OCI-LY1 (cell line): Measurements from ENCODE around the gene TNFRSF1A.

Experiments
- H2AFZ ChIP-seq: fragments of 200-600 bp; sonication (generic), shearing (Covaris generic); 2 replicates; pipeline ENCODE4 v1.6.0; 2014; ENCODE audit warnings: antibody characterized with exemption, mild to moderate bottlenecking, low read length
- H3F3A ChIP-seq: fragments of 200-600 bp; sonication (generic), shearing (Covaris generic); 2 replicates; pipeline ENCODE4 v1.6.0; 2014; ENCODE audit warnings: mild to moderate bottlenecking, antibody characterized with exemption, low read length, moderate library complexity; ENCODE audit not compliant: insufficient read depth
- H3K27ac ChIP-seq: fragments of 200-600 bp; sonication (generic); 2 replicates; pipeline ENCODE4 v1.5.1; 2014; ENCODE audit warnings: low read length, mixed run types, mild to moderate bottlenecking, low read depth; ENCODE audit not compliant: poor library complexity, severe bottlenecking
- H3K27me3 ChIP-seq: fragments of 200-600 bp; sonication (generic); 2 replicates; pipeline ENCODE4 v1.6.0; 2014; ENCODE audit warnings: antibody characterized with exemption, mild to moderate bottlenecking, low read length, moderate library complexity; ENCODE audit not compliant: insufficient read depth
- H3K36me3 ChIP-seq: fragments of 200-600 bp; sonication (generic); 2 replicates; pipeline ENCODE4 v1.6.1; 2014; ENCODE audit warnings: mild to moderate bottlenecking, antibody characterized with exemption, low read length, moderate library complexity, mixed read lengths; ENCODE audit not compliant: insufficient read depth
- H3K4me1 ChIP-seq: fragments of 200-600 bp; sonication (generic); 2 replicates; pipeline ENCODE4 v1.5.1; 2014; ENCODE audit warnings: mild to moderate bottlenecking, low read length, moderate library complexity; ENCODE audit not compliant: insufficient read depth, severe bottlenecking
- H3K4me2 ChIP-seq: fragments of 200-600 bp; sonication (generic), shearing (Covaris generic); 2 replicates; pipeline ENCODE4 v1.6.1; 2014; ENCODE audit warnings: low read length
- H3K4me3 ChIP-seq: fragments of 200-600 bp; sonication (generic); 2 replicates; pipeline ENCODE4 v1.5.1; 2014; ENCODE audit warnings: low read length, low read depth, mild to moderate bottlenecking, mixed read lengths; ENCODE audit not compliant: poor library complexity, severe bottlenecking
- H3K79me2 ChIP-seq: fragments of 200-600 bp; shearing (Covaris generic); 2 replicates; pipeline ENCODE4 v1.6.1; 2016; ENCODE audit warnings: mixed run types, low read length, mixed read lengths; ENCODE audit not compliant: insufficient read depth
- H3K9ac ChIP-seq: fragments of 200-600 bp; sonication (generic), shearing (Covaris generic); 2 replicates; pipeline ENCODE4 v1.6.1; 2014; ENCODE audit warnings: mild to moderate bottlenecking, low read length, mixed read lengths
- H3K9me2 ChIP-seq: fragments of 200-600 bp; sonication (generic), shearing (Covaris generic); 2 replicates; pipeline ENCODE4 v1.6.1; 2014; ENCODE audit warnings: low read depth, mild to moderate bottlenecking, low read length, mixed read lengths
- H3K9me3 ChIP-seq: fragments of 200-600 bp; shearing (Covaris generic); 2 replicates; pipeline ENCODE4 v1.6.1; 2014; ENCODE audit warnings: low read length, mixed read lengths
- H4K20me1 ChIP-seq: fragments of 200-600 bp; sonication (generic), shearing (Covaris generic); 2 replicates; pipeline ENCODE4 v1.6.0; 2016; ENCODE audit warnings: mild to moderate bottlenecking, low read length; ENCODE audit not compliant: insufficient read depth
- CTCF ChIP-seq: fragments of 200-600 bp; sonication (generic), shearing (Covaris generic); IDR thresholded peaks from 2 replicates; pipeline ENCODE4 v1.5.1; 2017; ENCODE audit warnings: mild to moderate bottlenecking, antibody characterized with exemption, low read length, moderate library complexity, mixed read lengths
- EZH2 ChIP-seq: fragments of 200-600 bp; sonication (generic), shearing (Covaris generic); IDR thresholded peaks from 2 replicates; pipeline ENCODE4 v1.8.0; 2017; ENCODE audit warnings: borderline replicate concordance, mixed run types, mild to moderate bottlenecking, antibody characterized with exemption, low read length, moderate library complexity, mixed read lengths

Gene TNFRSF1A

GRCh38 chr12:6377667-6377994, 35.8 kb upstream of the TNFRSF1A start:
- no peak overlapping the region for H3K9ac ChIP-seq

GRCh38 chr12:6376870-6377666, 35.2 kb upstream of the TNFRSF1A start:
- Histone ChIP-seq H3K9me3 (no peaks in the 10 kb centered on the region), H3K4me1 (no peaks in the 10 kb centered on the region), H3K4me2 (no peak overlapping the region), H3K79me2 (no peaks in the 10 kb centered on the region), H3F3A (no peaks in the 10 kb centered on the region), H3K4me3 (no peak overlapping the region), H3K27me3 (peaks cover 21% of the 10 kb centered on the region), H3K27ac (no peak overlapping the region), H3K9ac (no peak overlapping the region), H4K20me1 (no peaks in the 10 kb centered on the region), H2AFZ (no peak overlapping the region), H3K9me2 (no peaks in the 10 kb centered on the region), H3K36me3 (no peaks in the 10 kb centered on the region)
- TF ChIP-seq CTCF = no peak
- no peak for TF ChIP-seq EZH2

More at GRCh38 chr12:6377667-6377994, 35.8 kb upstream of the TNFRSF1A start:
- H3K4me2 ChIP-seq = no peak overlapping the region
- H3F3A ChIP-seq = no peaks in the 10 kb centered on the region
- H2AFZ ChIP-seq = no peak overlapping the region
- H3K27ac ChIP-seq = no peak overlapping the region
- H3K4me3 ChIP-seq = no peak overlapping the region
- TF ChIP-seq EZH2 = no peak
- TF ChIP-seq CTCF = no peak
- H3K79me2 ChIP-seq = no peaks in the 10 kb centered on the region
- H3K36me3 ChIP-seq = no peaks in the 10 kb centered on the region
- no peaks in the 10 kb centered on the region for H3K9me2 ChIP-seq
- H4K20me1 ChIP-seq = no peaks in the 10 kb centered on the region
- no peaks in the 10 kb centered on the region for H3K4me1 ChIP-seq
- peaks cover 21% of the 10 kb centered on the region for H3K27me3 ChIP-seq
- H3K9me3 ChIP-seq = no peaks in the 10 kb centered on the region

GRCh38 chr12:6376079-6376869, 34.4 kb upstream of the TNFRSF1A start:
- Histone ChIP-seq H3K4me3 (no peak overlapping the region), H4K20me1 (no peaks in the 10 kb centered on the region), H3K4me1 (no peaks in the 10 kb centered on the region), H3K27me3 (peaks cover 19% of the 10 kb centered on the region), H3K36me3 (no peaks in the 10 kb centered on the region), H3K9me2 (no peaks in the 10 kb centered on the region), H3K79me2 (no peaks in the 10 kb centered on the region), H3F3A (no peaks in the 10 kb centered on the region), H3K4me2 (no peak overlapping the region), H3K9me3 (no peaks in the 10 kb centered on the region), H3K27ac (no peak overlapping the region), H2AFZ (no peak overlapping the region), H3K9ac (no peak overlapping the region)
- TF ChIP-seq CTCF (no peak), EZH2 (no peak)
